Fibroblast of lung (primary cell): Measurements from ENCODE around the gene UPK1B. TPM values are rescaled to one million over a fixed set of nuclear protein-coding genes. Genes with fewer than 3 reads are reported as not detected.

Source experiments
- DNase-seq, 2 donors: peaks; one replicate each; pipeline versions ENCODE4 v3.0.0 to v3.0.0-alpha.2; 2010; ENCODE audit warnings: low read depth in 2 of 2
- H2AFZ ChIP-seq: 2 replicates; pipeline ENCODE4 v1.5.1; 2012; ENCODE audit warnings: low read length, control low read depth, inconsistent platforms
- H3K27ac ChIP-seq: 2 replicates; pipeline ENCODE4 v1.5.1; 2011; ENCODE audit warnings: low read length, control low read depth; ENCODE audit not compliant: insufficient read depth
- H3K27me3 ChIP-seq: 2 replicates; pipeline ENCODE4 v1.5.1; 2011; ENCODE audit warnings: mild to moderate bottlenecking, low read length; ENCODE audit not compliant: control insufficient read depth, insufficient read depth
- H3K36me3 ChIP-seq: 2 replicates; pipeline ENCODE4 v1.5.1; 2011; ENCODE audit warnings: low read length; ENCODE audit not compliant: control insufficient read depth, insufficient read depth
- H3K4me1 ChIP-seq: 2 replicates; pipeline ENCODE4 v1.5.1; 2011; ENCODE audit warnings: low read length; ENCODE audit not compliant: control insufficient read depth, insufficient read depth; ENCODE audit errors: extremely low read depth
- H3K4me2 ChIP-seq: 2 replicates; pipeline ENCODE4 v1.5.1; 2011; ENCODE audit warnings: low read length, control low read depth; ENCODE audit not compliant: insufficient read depth; ENCODE audit errors: extremely low read depth
- H3K4me3 ChIP-seq, 4 experiments: fragments of 200-600 bp in 1 of 4; sonication (generic) in 1 of 4; replicated peaks in 1 of 4; 2 replicates each; pipeline ENCODE4 v1.5.1; 2011 to 2016; ENCODE audit warnings: low read length in 4 of 4, low read depth in 3 of 4, mild to moderate bottlenecking in 3 of 4, control low read depth in 2 of 4, inconsistent platforms in 1 of 4, mixed read lengths in 1 of 4; ENCODE audit not compliant: insufficient read depth in 1 of 4; ENCODE audit errors: control extremely low read depth in 1 of 4
- H3K79me2 ChIP-seq: 2 replicates; pipeline ENCODE4 v1.5.1; 2012; ENCODE audit warnings: mild to moderate bottlenecking, low read length, inconsistent platforms; ENCODE audit not compliant: control insufficient read depth, insufficient read depth
- H3K9ac ChIP-seq: 2 replicates; pipeline ENCODE4 v1.5.1; 2011; ENCODE audit warnings: mild to moderate bottlenecking, low read length, control low read depth; ENCODE audit not compliant: insufficient read depth
- H3K9me3 ChIP-seq: 2 replicates; pipeline ENCODE4 v1.5.1; 2012; ENCODE audit warnings: low read depth, low read length; ENCODE audit not compliant: control insufficient read depth, insufficient read depth
- H4K20me1 ChIP-seq: 2 replicates; pipeline ENCODE4 v1.5.1; 2011; ENCODE audit warnings: low read length; ENCODE audit not compliant: control insufficient read depth, insufficient read depth; ENCODE audit errors: extremely low read depth
- EZH2 ChIP-seq: IDR thresholded peaks from 2 replicates; pipeline ENCODE4 v1.5.1; 2012; ENCODE audit warnings: low read length, control low read depth, mild to moderate bottlenecking; ENCODE audit errors: missing control alignments
- polyA plus RNA-seq, 2 donors: library from polyadenylated mRNA; depleted of rRNA in 1 of 2; stranded (reverse) in 1 of 2; unstranded in 1 of 2; fragments of >200 nt; gene quantifications; 2 replicates each; pipeline ENCODE4 v1.2.1, GENCODE V29; 2011 to 2012; ENCODE audit warnings: missing spikeins in 1 of 2
- total RNA-seq: library from RNA; depleted of rRNA; stranded (reverse); fragments of >200 nt; gene quantifications from 2 replicates; pipeline ENCODE4 v1.2.1, GENCODE V29; 2014
- TF ChIP-seq, protein P1 (sequence below), 2 donors: IDR thresholded peaks in 1 of 2; conservative IDR thresholded peaks in 1 of 2; 1 replicate in 1 of 2; 2 replicates in 1 of 2; pipeline ENCODE4 v1.5.1; 2011 to 2012; ENCODE audit warnings: low read length in 2 of 2, control low read depth in 1 of 2, inconsistent platforms in 1 of 2, low read depth in 1 of 2, mild to moderate bottlenecking in 1 of 2

UPK1B gene
- total and polyA plus RNA-seq, 2 donors (not counting 1 experiment from before 2014, with no cell fraction given) = not detected

DNA sequence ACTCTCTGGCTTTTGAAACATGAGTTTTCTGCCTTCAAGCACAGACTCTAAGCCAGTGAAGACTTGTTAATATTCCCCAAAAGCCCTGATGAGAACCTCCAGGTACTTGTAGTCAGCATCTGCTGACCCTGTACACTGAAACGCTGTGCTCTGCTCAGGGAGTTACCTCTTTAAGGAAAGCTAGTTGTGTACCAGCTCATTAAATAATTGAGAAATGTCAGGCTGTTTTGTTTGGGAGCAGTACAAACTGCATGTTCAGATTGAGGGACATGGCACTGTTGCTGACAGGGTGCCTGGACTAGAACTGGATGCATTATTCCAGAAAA lies 21.7 kb downstream of the UPK1B start:
- no peak for TF ChIP-seq EZH2
- TF ChIP-seq, protein P1, sequence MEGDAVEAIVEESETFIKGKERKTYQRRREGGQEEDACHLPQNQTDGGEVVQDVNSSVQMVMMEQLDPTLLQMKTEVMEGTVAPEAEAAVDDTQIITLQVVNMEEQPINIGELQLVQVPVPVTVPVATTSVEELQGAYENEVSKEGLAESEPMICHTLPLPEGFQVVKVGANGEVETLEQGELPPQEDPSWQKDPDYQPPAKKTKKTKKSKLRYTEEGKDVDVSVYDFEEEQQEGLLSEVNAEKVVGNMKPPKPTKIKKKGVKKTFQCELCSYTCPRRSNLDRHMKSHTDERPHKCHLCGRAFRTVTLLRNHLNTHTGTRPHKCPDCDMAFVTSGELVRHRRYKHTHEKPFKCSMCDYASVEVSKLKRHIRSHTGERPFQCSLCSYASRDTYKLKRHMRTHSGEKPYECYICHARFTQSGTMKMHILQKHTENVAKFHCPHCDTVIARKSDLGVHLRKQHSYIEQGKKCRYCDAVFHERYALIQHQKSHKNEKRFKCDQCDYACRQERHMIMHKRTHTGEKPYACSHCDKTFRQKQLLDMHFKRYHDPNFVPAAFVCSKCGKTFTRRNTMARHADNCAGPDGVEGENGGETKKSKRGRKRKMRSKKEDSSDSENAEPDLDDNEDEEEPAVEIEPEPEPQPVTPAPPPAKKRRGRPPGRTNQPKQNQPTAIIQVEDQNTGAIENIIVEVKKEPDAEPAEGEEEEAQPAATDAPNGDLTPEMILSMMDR (conservative IDR thresholded peaks at IDR 0.05 in 1 of 2, IDR thresholded peaks at IDR 0.05 in 1 of 2; ENCODE audit: low read depth in 1 of 2, low read length in 2 of 2) = no peak
- no peak for DNase-seq
- H3K9ac ChIP-seq = no peak overlapping the region
- H3K4me3 ChIP-seq = no peak overlapping the region
- no peak overlapping the region for H3K27ac ChIP-seq
- no peak overlapping the region for H3K4me2 ChIP-seq
- no peaks in the 10 kb centered on the region for H3K9me3 ChIP-seq
- H2AFZ ChIP-seq = no peak overlapping the region
- H3K79me2 ChIP-seq = no peaks in the 10 kb centered on the region
- H3K4me1 ChIP-seq = no peaks in the 10 kb centered on the region
- no peaks in the 10 kb centered on the region for H4K20me1 ChIP-seq
- H3K36me3 ChIP-seq = no peaks in the 10 kb centered on the region
- H3K27me3 ChIP-seq = no peaks in the 10 kb centered on the region

GRCh38 chr3:119195911-119196310 lies 22.5 kb downstream of the UPK1B start:
- Histone ChIP-seq H3K27me3 (no peaks in the 10 kb centered on the region), H3K4me3 (no peak overlapping the region), H3K4me1 (no peaks in the 10 kb centered on the region), H3K27ac (no peak overlapping the region), H3K79me2 (no peaks in the 10 kb centered on the region), H3K9me3 (no peaks in the 10 kb centered on the region), H4K20me1 (no peaks in the 10 kb centered on the region), H3K9ac (no peak overlapping the region), H3K36me3 (no peaks in the 10 kb centered on the region), H3K4me2 (no peak overlapping the region), H2AFZ (no peak overlapping the region)
- TF ChIP-seq EZH2 = no peak
- TF ChIP-seq, protein P1 (conservative IDR thresholded peaks at IDR 0.05 in 1 of 2, IDR thresholded peaks at IDR 0.05 in 1 of 2; ENCODE audit: low read depth in 1 of 2, low read length in 2 of 2) = no peak
- peak in 1 of 2 donors; percentile 66 for DNase-seq

DNA sequence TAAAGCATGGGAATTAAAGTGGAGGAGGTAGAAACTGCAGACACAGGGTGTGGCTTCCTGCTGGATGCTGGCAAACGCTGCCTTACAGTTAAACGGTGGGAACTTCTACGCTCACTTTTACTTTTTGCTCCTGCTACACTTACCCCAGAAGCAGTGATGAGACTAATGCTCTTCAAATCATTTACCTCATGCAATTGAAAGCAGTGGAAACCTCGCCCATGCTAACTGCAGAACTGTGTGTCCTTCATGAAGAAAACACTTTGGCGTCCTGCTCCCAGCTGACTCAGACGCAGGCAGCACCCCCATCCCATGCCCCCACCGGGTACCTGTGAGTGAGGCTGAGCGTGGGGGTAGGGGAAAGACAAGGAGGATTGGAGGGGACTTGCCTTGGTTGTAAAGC lies 31.8 kb downstream of the UPK1B start:
- Histone ChIP-seq H3K27me3 (no peaks in the 10 kb centered on the region), H3K79me2 (no peaks in the 10 kb centered on the region), H2AFZ (no peak overlapping the region), H3K27ac (no peak overlapping the region), H3K4me1 (no peaks in the 10 kb centered on the region), H4K20me1 (no peaks in the 10 kb centered on the region), H3K4me3 (no peak overlapping the region), H3K36me3 (no peaks in the 10 kb centered on the region), H3K4me2 (no peak overlapping the region), H3K9ac (no peak overlapping the region), H3K9me3 (no peaks in the 10 kb centered on the region)
- TF ChIP-seq EZH2 = no peak
- TF ChIP-seq, protein P1 (conservative IDR thresholded peaks at IDR 0.05 in 1 of 2, IDR thresholded peaks at IDR 0.05 in 1 of 2; ENCODE audit: low read depth in 1 of 2, low read length in 2 of 2) = no peak
- DNase-seq = no peak
